Fibroblast of the conjunctiva (primary cell): Measurements from ENCODE around the gene SCN9A.
"Not testable (repeated sequence)": the region's sequence is repeated elsewhere in the genome, so short reads cannot be mapped to it uniquely, and the experiment has no call there.

Experiments used
- DNase-seq: peaks from one replicate; pipeline ENCODE4 v3.0.0-alpha.2; 2010; ENCODE audit warnings: low read depth

Gene SCN9A

GRCh38 chr2:166240387-166241313, 135.1 kb downstream of the SCN9A start:
- DNase-seq = no peak

DNA sequence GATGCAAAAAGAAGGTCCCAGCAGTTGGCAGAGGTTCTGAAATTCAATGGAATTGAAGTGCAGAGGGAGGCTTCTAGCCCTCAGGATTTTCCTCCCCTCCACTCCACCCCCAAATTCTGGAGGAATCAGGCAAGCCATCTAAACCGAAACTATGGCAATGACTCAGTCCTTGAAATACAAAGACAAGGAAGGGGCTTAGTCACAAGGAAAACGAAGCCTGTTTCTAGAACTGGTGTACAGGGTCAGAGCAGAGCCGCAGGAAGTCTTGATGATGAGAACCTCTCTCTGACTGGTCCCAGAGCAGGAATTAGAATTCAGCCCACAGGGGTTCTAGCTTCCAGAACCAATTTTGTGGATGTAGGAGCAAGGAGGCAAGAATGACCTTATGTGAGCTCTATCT, 136.2 kb downstream of the SCN9A start:
- DNase-seq = peak; percentile 71

DNA sequence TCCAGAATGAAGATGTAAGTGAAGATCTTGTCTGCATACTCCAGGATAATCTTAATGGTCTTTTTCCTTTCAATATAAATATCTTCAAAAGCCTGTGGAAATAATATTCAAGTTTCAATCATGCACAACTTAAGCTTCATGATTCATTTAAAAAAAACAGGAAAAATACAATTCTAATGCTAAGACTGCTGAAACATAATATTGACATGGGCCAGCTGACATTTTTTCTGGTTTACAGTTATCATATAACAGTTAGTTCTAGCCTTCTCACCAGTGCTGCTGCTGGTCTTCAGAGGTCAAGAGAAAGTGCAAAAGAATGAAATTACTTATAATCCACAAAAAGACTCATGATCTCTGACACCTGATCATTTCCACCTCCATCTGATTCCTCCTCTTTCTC, 137.6 kb downstream of the SCN9A start:
- no peak for DNase-seq

- DNase-seq = peak; percentile 30
Measured at GRCh38 chr2:166234112-166234846, 141.5 kb downstream of the SCN9A start.

- no peak for DNase-seq
Measured at GRCh38 chr2:166233244-166233643, 142.5 kb downstream of the SCN9A start.

- no peak for DNase-seq
Measured at GRCh38 chr2:166230724-166231070, 145.0 kb downstream of the SCN9A start.

GRCh38 chr2:166230024-166230723, 145.6 kb downstream of the SCN9A start:
- DNase-seq = peak; percentile 58

GRCh38 chr2:166229678-166230023, 146.1 kb downstream of the SCN9A start:
- no peak for DNase-seq

DNA sequence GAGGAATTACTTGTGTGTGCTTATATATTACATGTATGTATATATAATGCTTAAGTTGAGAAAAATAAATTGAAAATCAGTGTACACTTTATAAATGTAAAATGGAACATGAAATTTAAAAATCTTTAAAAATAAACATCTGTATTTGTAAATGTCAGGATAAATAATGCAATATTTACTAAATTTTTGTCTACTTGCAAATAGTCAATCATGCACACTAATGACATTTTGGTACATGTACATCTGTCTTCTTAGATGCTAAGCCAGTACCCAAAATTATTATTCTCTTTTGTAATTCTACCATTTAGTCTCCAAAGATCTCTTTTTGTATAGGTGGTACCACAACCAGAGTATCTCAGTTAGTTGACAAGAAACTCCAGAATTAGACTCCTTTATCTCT, 151.5 kb downstream of the SCN9A start:
- DNase-seq = no peak

DNA sequence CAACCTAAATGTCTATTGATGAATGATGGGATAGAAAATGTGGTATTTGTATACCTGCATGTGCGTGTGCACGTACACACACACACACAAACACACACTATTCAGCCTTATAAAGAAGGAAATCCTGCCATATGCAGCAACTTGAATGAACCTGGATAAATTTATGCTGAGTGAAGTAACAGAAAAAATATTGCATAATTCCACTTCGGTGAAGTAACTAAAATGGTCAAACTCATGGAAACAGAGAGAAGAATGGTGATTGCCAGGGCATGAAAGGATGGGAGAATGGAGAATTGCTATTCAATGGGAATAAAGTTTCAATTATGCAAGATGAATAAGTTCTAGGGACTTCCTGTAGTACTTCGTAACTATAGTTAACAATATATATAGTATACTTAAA, 152.4 kb downstream of the SCN9A start:
- no peak for DNase-seq

DNA sequence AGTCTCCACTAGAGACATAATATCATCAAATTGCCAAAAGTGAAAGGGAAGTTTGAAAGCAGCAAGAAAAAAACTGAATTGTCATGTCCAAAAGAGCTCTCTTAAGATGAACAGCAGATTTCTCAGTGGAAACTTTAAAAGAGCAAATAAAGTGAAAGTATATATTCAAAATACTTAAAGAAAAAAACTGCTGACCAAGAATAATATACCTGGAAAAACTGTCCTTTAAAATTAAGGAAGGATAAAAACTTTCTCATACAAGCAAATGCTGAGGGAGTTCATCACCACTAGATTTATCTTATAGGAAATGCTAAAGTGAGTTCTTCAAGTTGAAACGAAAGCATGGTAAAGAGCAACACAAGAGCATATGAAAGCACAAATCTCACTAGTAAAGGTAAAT, 164.7 kb downstream of the SCN9A start:
- DNase-seq = no peak

GRCh38 chr2:166209944-166210343, 165.8 kb downstream of the SCN9A start:
- DNase-seq = not testable (repeated sequence)

GRCh38 chr2:166209367-166209766, 166.4 kb downstream of the SCN9A start:
- DNase-seq = not testable (repeated sequence)

DNA sequence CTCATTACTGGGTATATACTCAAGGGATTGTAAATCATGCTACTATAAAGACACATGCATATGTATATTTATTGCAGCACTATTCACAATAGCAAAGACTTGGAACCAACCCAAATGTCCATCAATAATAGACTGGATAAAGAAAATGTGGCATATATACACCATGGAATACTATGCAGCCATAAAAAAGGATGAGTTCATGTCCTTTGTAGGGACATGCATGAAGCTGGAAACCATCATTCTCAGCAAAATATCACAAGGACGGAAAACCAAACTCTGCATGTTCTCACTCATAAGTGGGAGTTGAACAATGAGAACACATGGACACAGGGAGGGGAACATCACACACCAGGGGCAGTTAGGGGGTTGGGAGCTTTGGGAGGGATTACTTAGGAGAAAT, 169.6 kb downstream of the SCN9A start:
- DNase-seq = not testable (repeated sequence)

DNA sequence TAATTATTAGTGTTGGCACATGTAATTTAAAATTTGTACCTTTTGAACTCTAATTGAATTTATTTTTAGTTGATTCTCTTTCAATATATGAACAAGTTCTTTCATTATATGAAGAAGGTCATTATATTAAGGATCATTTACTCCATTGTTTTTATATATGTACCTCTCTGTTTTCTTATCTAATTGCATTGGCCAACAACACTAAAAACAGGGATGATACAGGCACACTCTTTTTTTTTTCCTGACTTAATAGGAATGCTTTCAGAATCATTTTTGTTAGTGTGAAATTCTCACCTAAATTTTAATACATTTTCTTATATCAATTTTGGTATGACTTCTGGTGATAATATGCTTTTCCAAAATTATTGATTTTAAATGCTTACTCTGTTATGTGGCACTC, 173.0 kb downstream of the SCN9A start:
- no peak for DNase-seq

DNA sequence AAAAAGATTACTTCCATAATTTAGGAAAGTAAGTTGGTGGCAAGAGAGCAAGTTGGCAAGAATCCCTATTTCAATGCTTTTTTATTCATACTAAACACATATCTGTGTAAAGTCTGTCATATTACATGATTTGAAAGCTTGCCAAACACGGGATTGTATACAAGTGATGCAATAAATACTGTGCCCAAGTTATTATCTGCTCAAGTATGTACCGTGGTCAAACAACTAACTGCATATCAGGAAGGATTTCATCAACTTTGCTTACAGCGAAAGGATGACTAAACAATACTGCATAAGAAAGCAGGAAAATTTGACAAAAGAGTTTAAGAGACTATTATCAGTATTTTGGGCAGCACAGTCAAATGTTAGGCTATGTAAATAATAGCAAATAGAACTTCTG, 178.3 kb downstream of the SCN9A start:
- no peak for DNase-seq

DNA sequence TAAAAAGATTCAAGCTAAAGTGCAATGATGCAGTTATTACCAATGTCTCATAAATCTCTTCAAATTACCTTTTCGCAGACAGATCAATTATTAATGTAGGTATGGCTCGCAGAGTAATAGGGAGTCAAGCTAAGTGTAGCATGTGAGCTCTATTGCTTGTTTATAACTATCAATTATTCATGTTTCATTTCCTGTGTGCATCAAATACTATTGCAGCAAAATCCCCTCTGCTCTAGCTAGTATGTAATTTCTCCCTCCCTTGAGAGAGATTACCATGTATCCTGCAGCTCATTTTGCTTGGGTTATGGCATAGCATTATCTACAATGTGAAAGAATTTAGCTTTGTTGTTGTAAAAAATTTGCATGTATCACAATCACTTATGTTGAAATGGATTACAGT, 182.3 kb downstream of the SCN9A start:
- no peak for DNase-seq

DNA sequence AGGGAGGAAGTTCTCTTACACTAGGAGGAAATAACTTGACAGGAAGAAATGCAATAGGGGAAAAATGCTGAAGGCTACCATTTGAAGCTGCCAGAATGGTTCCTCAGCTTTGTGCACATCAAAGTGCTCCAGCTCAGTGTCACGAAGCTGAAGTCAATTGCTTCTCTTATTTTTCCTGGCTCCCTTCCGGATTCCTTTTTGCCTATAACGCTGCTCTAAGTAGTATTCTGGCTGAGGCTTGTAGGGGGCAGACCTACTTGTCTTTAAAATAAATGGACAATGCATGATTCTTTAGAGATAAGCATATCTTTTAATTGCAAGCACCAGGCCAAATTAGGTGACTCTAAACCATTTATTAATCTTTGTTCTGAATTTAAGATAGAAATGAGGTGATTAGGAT, 187.7 kb downstream of the SCN9A start:
- no peak for DNase-seq

- DNase-seq = no peak
Measured at GRCh38 chr2:166184789-166185188, 191.0 kb downstream of the SCN9A start.

DNA sequence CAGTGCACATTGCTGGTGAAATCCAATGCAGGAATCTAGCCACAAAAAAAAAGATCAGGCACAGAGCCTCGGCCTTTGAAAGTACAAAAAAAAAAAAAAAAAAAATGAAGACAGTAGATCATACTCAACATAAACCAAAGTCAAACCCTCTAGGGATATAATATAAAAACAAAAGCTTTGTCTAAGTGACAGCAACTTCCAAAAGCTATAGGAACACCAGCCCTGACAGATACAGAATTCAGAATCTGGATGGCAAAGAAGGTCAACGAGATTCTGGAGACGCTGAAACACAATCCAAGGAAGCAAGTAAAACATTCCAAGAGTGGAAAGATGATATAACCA, 194.0 kb downstream of the SCN9A start:
- DNase-seq = no peak

DNA sequence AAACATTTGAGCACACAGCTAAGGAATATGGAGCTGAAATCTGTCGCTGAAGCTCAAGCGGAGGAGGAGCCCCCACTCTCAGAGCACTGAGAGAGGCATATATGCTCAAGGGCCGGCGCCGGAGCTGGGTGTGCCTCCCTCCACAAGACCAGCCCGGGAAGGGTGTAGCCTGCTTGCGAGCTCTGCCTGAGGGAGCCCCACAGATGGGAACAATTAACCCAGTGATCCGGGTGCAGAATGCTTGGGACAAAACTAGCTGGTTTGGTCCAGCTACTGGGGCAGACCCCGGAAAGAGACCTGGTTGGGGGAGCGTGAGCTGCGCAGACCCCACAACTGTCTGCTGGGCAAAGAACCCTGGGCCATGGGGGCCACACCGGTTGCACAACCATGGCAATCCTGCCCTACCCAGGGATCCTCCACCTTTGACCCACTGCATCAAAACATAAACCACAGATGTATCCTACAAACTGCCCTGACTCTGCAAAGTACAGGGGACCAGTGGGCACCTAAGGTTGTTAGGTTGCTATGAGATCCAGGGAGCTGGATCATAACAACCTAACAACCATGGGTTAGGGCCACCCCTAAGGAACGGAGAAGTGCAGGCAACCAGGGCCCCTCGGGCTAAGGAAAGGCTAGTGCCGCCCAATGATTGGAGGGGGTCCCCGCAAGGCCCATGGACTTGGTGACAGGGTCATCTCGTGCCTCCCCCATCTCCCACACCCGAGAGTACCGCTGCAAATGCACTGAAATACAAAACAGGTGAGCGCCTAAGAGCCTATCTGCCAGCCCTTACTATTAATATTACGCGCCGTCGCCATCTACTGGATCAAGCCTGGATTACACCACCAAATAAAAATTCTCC, 194.6 kb downstream of the SCN9A start:
- peak; percentile 17 for DNase-seq

GRCh38 chr2:166179201-166179600, 196.5 kb downstream of the SCN9A start:
- peak; percentile 3 for DNase-seq
